SH-SY5Y (cell line): Measurements from ENCODE around the gene OTOG.

Experiments used
- GATA2 ChIP-seq: IDR thresholded peaks from 2 replicates; pipeline ENCODE4 v1.6.1; 2011; ENCODE audit warnings: mild to moderate bottlenecking, low read depth, low read length
- GATA3 ChIP-seq: IDR thresholded peaks from 2 replicates; pipeline ENCODE4 v1.6.1; 2011; ENCODE audit warnings: low read depth, mild to moderate bottlenecking, low read length, moderate library complexity

The OTOG gene

DNA sequence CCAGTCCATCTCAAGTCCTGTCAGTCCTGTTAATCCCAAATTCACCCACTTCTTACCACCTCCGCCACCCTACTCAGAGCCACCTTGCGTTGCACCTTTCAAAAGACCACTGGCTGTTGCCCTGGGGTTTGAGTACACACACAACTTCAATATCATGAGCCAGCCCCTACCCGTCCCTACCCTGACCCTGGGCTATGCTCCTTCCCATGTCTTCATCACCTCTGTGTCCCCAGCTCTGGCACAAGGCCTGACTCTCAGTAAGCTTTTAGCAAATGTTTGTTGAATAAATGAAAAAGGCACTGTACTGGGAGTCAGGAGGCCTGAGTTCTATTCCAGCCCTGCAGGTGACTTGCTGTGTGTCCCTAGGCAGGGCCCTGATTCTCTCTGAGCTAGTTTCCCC lies 26.5 kb downstream of the OTOG start:
- TF ChIP-seq GATA3 (no peak), GATA2 (no peak)

DNA sequence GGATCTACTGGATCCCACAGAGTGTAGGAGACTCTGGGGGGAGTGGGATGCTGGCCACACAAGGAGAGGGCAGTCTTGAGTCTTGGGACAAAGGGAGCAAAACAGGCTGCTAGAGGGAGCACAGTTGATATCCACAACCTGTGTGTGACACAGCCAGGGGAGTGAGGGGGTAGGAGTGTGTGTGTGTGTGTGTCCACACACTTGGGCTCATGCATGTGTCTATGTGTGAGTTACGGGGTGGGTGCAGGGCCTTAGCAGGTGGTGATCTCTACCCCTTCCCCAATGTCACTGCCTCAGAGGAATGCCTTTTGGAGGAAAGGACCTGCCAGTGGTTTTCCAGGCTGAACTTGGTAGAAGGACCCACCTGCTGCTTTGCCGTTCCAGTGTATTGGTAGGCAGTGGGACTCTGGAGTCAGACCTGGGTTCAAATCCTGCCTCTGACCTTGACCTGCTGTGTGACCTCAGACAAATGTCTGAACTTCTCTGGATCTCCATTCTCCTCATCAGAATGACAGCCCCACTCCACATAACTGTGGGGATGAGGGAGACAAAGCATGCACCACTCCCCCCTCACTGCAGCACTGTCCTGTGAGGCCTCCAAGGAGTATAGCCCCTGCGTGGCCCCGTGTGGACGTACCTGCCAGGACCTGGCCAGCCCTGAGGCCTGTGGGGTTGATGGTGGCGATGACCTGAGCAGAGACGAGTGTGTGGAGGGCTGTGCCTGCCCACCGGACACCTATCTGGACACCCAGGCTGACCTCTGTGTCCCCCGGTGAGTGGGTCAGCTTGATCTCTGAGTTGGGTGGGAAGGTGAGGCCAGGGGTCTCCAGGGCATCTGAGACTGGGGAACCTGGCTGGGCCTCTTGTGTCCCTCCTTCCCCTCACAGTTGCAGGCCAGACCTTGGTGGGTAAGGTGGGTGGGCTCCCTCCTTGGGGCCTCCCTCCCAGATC lies 27.4 kb downstream of the OTOG start:
- TF ChIP-seq GATA3 (no peak), GATA2 (no peak)

- TF ChIP-seq GATA3 (no peak), GATA2 (no peak)
Observed at GRCh38 chr11:17575431-17576425, 28.7 kb downstream of the OTOG start.

GRCh38 chr11:17578296-17578695 lies 31.2 kb downstream of the OTOG start:
- TF ChIP-seq GATA3 (no peak), GATA2 (no peak)

GRCh38 chr11:17578958-17579357 lies 31.9 kb downstream of the OTOG start:
- TF ChIP-seq GATA2, result no peak
- TF ChIP-seq GATA3, result no peak

- TF ChIP-seq GATA2, result no peak
- no peak for TF ChIP-seq GATA3
Observed at GRCh38 chr11:17579451-17579850, 32.4 kb downstream of the OTOG start.

- TF ChIP-seq GATA2 (no peak), GATA3 (no peak)
Observed at GRCh38 chr11:17580271-17580670, 33.2 kb downstream of the OTOG start.

GRCh38 chr11:17581036-17581731 lies 34.1 kb downstream of the OTOG start:
- TF ChIP-seq GATA2 (no peak), GATA3 (no peak)

DNA sequence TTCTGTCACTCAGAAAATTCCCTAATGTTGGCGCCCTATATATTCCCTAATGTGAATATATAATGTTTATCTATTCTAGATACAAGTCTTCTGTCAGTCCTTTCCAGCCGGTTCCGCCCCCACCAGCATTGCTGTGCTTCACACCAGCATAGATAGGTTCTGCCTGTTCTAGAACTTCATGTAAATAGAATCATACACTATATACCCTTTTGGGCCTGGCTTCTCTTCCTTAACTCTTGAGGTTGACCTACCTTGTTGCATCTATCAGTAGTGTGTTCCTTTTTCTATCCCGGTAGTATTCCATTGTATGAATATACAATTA lies 34.6 kb downstream of the OTOG start:
- TF ChIP-seq GATA3 (no peak), GATA2 (no peak)

DNA sequence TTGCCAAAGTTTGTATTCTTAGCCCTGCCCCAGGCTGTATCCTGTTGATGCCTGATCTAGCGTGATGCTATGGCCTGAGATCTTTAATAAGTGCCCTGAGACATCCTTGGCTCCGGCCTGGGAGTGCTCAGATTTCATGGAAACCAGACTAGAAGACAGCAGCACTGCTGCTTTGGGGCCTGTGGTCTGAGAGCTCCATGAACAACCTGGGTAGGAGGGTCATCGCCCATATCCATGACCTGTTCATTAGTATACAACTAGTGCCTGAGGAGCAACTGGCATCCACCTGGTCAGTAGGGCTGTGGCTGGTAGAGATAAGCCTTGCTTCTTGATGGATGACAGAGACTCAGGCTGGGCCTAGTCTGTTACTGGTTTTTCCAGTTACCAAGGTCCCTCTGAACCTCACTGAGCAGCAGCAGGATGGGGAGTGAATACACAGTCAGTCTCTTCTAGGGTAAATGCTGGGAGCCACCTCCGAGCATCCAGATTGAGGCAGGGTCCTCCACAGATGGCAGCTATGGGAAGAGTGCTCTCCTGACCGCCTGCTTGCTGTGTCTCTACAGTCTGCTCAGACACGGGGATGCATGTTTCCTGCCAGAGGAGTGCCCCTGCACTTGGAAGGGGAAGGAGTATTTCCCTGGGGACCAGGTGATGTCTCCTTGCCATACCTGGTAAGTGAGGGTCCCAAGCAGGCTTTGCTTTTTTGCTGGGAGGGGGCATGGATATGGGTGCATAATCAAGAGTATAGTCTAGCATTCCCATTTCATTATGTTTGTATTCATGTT lies 39.0 kb downstream of the OTOG start:
- no peak for TF ChIP-seq GATA2
- no peak for TF ChIP-seq GATA3

- TF ChIP-seq GATA3 (no peak), GATA2 (no peak)
Observed at GRCh38 chr11:17588166-17588565, 41.1 kb downstream of the OTOG start.

DNA sequence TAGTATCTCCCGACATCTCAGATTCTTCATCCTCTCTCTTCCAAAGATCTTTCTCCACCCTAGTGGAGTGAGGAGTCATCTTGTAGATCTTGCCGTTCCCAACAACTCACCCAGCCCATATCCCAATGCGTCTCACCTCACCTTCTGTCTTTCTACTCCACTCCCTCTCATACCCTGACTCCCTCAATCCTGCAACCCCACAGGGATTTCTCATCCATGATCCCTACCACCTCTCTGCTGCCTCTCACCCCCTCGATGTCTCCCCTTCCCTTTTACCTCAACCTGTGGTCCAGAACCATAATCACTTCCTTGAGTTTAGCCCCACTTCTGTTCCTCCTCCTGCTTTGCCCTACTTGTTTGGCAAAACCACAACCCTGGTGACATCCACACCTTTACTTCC lies 41.7 kb downstream of the OTOG start:
- no peak for TF ChIP-seq GATA3
- TF ChIP-seq GATA2, result no peak

- TF ChIP-seq GATA2 (no peak), GATA3 (no peak)
Observed at GRCh38 chr11:17590463-17590862, 43.4 kb downstream of the OTOG start.

- TF ChIP-seq GATA3 (no peak), GATA2 (no peak)
Observed at GRCh38 chr11:17591293-17591692, 44.2 kb downstream of the OTOG start.
